DND-41 (cell line): ENCODE results near the gene KDM1B.

Source experiments
- ATAC-seq: fragments of 200-7000 bp; cut with Tn5 transposase; 3 replicates; pipeline ENCODE4 v1.9.1; 2021; ENCODE audit warnings: low read depth; ENCODE audit not compliant: insufficient read depth
- DNase-seq: peaks from one replicate; pipeline ENCODE4 v3.0.0-alpha.2; 2020
- H2AFZ ChIP-seq: 2 replicates; pipeline ENCODE4 v1.6.0; 2012; ENCODE audit warnings: low read depth, low read length
- H3K27ac ChIP-seq: 2 replicates; pipeline ENCODE4 v1.5.1; 2012; ENCODE audit warnings: low read length, inconsistent platforms
- H3K27me3 ChIP-seq: fragments of 200-600 bp; sonication (generic); 2 replicates; pipeline ENCODE4 v1.6.0; 2012; ENCODE audit warnings: low read length, mild to moderate bottlenecking, inconsistent platforms; ENCODE audit not compliant: insufficient read depth, poor library complexity
- H3K36me3 ChIP-seq: 2 replicates; pipeline ENCODE4 v1.5.1; 2012; ENCODE audit warnings: low read length, inconsistent platforms; ENCODE audit not compliant: insufficient read depth
- H3K4me1 ChIP-seq: 2 replicates; pipeline ENCODE4 v1.5.1; 2012; ENCODE audit warnings: mild to moderate bottlenecking, low read length; ENCODE audit not compliant: insufficient read depth
- H3K4me2 ChIP-seq: 2 replicates; pipeline ENCODE4 v1.6.0; 2012; ENCODE audit warnings: mild to moderate bottlenecking, moderate library complexity, low read length, inconsistent platforms; ENCODE audit not compliant: insufficient read depth
- H3K4me3 ChIP-seq, 2 experiments: fragments of 200-600 bp in 1 of 2; shearing (Covaris generic) in 1 of 2; 2 replicates each; pipeline ENCODE4 v1.5.1; 2012 to 2016; ENCODE audit warnings: inconsistent platforms in 2 of 2, low read length in 2 of 2, mild to moderate bottlenecking in 2 of 2, low read depth in 1 of 2, moderate library complexity in 1 of 2
- H3K79me2 ChIP-seq: 2 replicates; pipeline ENCODE4 v1.6.0; 2012; ENCODE audit warnings: low read length, inconsistent platforms; ENCODE audit not compliant: insufficient read depth
- H3K9ac ChIP-seq: 2 replicates; pipeline ENCODE4 v1.6.0; 2012; ENCODE audit warnings: low read depth, mild to moderate bottlenecking, inconsistent platforms, low read length, moderate library complexity
- H3K9me3 ChIP-seq: 2 replicates; pipeline ENCODE4 v1.5.1; 2012; ENCODE audit warnings: low read length, moderate library complexity, mild to moderate bottlenecking, inconsistent platforms; ENCODE audit not compliant: insufficient read depth, severe bottlenecking
- H4K20me1 ChIP-seq: 2 replicates; pipeline ENCODE4 v1.6.0; 2012; ENCODE audit warnings: low read length; ENCODE audit not compliant: insufficient read depth
- CTCF ChIP-seq: IDR thresholded peaks from 2 replicates; pipeline ENCODE4 v1.5.1; 2012; ENCODE audit warnings: borderline replicate concordance, low read length, moderate library complexity, mild to moderate bottlenecking; ENCODE audit not compliant: poor library complexity, severe bottlenecking; ENCODE audit errors: extremely low read depth
- EZH2 ChIP-seq: IDR thresholded peaks from 3 replicates; pipeline ENCODE4 v1.6.1; 2012; ENCODE audit warnings: borderline replicate concordance, low read depth, mild to moderate bottlenecking, moderate library complexity, low read length, inconsistent platforms; ENCODE audit not compliant: severe bottlenecking

KDM1B gene

GRCh38 chr6:18186033-18186432 is 30.8 kb downstream of the KDM1B start:
- Histone ChIP-seq H3K4me2 (no peak overlapping the region), H3K27me3 (no peaks in the 10 kb centered on the region), H3K79me2 (no peaks in the 10 kb centered on the region), H3K9me3 (no peaks in the 10 kb centered on the region), H3K36me3 (no peaks in the 10 kb centered on the region), H4K20me1 (no peaks in the 10 kb centered on the region), H3K4me3 (no peak overlapping the region), H2AFZ (no peak overlapping the region), H3K27ac (no peak overlapping the region), H3K9ac (no peak overlapping the region), H3K4me1 (no peaks in the 10 kb centered on the region)
- ATAC-seq (no peak), DNase-seq (no peak)
- TF ChIP-seq EZH2 (no peak), CTCF (no peak)

GRCh38 chr6:18186540-18187250 is 31.5 kb downstream of the KDM1B start:
- Histone ChIP-seq H3K79me2 (no peaks in the 10 kb centered on the region), H2AFZ (no peak overlapping the region), H3K4me2 (no peak overlapping the region), H3K9ac (no peak overlapping the region), H4K20me1 (no peaks in the 10 kb centered on the region), H3K27me3 (no peaks in the 10 kb centered on the region), H3K9me3 (no peaks in the 10 kb centered on the region), H3K4me3 (no peak overlapping the region), H3K4me1 (no peaks in the 10 kb centered on the region), H3K27ac (no peak overlapping the region), H3K36me3 (peaks cover 3% of the 10 kb centered on the region; the same call in 1 of the 2 replicates)
- no peak for DNase-seq
- TF ChIP-seq CTCF (no peak), EZH2 (no peak)
- no peak for ATAC-seq

- H3K4me2 ChIP-seq: no peak overlapping the region
- H2AFZ ChIP-seq: no peak overlapping the region
- TF ChIP-seq EZH2 (no peak), CTCF (no peak)
- no peak overlapping the region for H3K4me3 ChIP-seq
- ATAC-seq (no peak), DNase-seq (no peak)
- H4K20me1 ChIP-seq: no peaks in the 10 kb centered on the region
- H3K36me3 ChIP-seq: peaks cover 3% of the 10 kb centered on the region; the same call in 1 of the 2 replicates
- no peaks in the 10 kb centered on the region for H3K9me3 ChIP-seq
- no peak overlapping the region for H3K9ac ChIP-seq
- no peak overlapping the region for H3K27ac ChIP-seq
- H3K4me1 ChIP-seq: no peaks in the 10 kb centered on the region
- no peaks in the 10 kb centered on the region for H3K79me2 ChIP-seq
- no peaks in the 10 kb centered on the region for H3K27me3 ChIP-seq
Measured at GRCh38 chr6:18187701-18188100, 32.5 kb downstream of the KDM1B start.

GRCh38 chr6:18189196-18189595 is 34.0 kb downstream of the KDM1B start:
- no peak overlapping the region for H3K4me3 ChIP-seq
- no peaks in the 10 kb centered on the region for H3K4me1 ChIP-seq
- no peaks in the 10 kb centered on the region for H3K79me2 ChIP-seq
- H4K20me1 ChIP-seq: no peaks in the 10 kb centered on the region
- H3K9me3 ChIP-seq: no peaks in the 10 kb centered on the region
- no peak overlapping the region for H3K9ac ChIP-seq
- H3K27me3 ChIP-seq: no peaks in the 10 kb centered on the region
- no peak for ATAC-seq
- no peak overlapping the region for H3K4me2 ChIP-seq
- no peak for TF ChIP-seq CTCF
- no peak for TF ChIP-seq EZH2
- peaks cover 3% of the 10 kb centered on the region; the same call in 1 of the 2 replicates for H3K36me3 ChIP-seq
- DNase-seq: no peak
- H2AFZ ChIP-seq: no peak overlapping the region
- H3K27ac ChIP-seq: no peak overlapping the region
